NCI-H1694 (cell line): ENCODE data around the gene CCDC141.
"Not testable (repeated sequence)": the region's sequence is repeated elsewhere in the genome, so short reads cannot be mapped to it uniquely, and the experiment has no call there.

Source experiments
- DNase-seq: peaks from one replicate; lab custom pipeline; 2025; lab: John Stamatoyannopoulos, UW

CCDC141 gene, protein sequence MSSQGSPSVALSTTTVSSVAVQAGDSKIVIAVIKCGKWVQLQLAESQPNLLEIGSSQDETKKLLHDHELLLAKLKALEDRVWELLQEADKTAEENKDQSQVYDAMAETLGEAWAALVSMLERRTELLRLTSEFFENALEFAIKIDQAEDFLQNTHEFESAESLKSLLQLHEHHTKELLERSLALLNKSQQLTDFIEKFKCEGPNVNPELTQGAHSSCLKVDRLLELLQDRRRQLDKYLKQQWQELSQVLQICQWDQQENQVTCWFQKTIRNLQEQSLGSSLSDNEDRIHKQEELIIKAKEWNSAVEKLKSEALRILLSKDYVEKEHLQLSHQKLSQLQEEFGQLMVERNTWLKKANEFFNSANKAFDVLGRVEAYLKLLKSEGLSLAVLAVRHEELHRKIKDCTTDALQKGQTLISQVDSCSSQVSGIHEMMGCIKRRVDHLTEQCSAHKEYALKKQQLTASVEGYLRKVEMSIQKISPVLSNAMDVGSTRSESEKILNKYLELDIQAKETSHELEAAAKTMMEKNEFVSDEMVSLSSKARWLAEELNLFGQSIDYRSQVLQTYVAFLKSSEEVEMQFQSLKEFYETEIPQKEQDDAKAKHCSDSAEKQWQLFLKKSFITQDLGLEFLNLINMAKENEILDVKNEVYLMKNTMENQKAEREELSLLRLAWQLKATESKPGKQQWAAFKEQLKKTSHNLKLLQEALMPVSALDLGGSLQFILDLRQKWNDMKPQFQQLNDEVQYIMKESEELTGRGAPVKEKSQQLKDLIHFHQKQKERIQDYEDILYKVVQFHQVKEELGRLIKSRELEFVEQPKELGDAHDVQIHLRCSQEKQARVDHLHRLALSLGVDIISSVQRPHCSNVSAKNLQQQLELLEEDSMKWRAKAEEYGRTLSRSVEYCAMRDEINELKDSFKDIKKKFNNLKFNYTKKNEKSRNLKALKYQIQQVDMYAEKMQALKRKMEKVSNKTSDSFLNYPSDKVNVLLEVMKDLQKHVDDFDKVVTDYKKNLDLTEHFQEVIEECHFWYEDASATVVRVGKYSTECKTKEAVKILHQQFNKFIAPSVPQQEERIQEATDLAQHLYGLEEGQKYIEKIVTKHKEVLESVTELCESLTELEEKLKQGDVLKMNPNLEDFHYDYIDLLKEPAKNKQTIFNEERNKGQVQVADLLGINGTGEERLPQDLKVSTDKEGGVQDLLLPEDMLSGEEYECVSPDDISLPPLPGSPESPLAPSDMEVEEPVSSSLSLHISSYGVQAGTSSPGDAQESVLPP (N-terminal part only)

DNA sequence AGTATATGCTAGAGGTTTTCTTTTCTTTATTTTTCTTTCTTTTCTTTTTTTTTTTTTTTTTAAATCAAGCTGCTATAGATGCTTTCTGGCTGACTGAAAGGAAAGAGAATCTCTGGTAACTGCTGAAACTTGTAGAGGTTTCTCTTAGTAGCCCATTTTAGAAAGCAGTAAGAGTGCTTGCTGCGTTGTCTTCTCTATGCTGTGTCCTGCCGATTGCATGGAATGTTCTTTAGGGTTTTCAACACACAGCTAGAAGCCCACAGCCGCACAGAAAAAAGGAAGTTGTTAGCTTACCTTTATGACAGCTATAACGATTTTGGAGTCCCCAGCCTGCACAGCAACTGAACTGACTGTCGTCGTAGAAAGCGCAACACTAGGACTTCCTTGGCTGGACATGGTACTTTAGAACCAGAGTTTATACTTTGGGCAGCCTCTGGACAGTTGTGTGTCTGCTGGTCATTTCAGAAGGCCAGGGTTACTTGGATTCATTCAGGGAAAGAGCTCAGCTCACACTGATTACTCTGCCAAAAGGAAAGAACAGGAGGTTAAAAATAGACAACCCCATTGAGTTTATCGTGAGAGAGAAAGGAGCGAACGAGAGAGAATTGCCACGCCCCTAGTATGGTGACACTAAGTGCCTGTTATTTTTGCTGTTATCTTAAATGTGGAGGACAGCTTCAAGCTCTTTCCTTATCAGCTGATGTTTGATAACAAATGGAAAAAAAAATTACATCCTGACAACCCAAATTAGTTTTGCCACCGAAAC is at the start of gene CCDC141:
Gene CCDC141, minus strand, starts transcription at position 592 of the 766 bp plus-strand sequence. Its CDS starts 196 bp downstream, at position 396.
- DNase-seq = no peak

DNA sequence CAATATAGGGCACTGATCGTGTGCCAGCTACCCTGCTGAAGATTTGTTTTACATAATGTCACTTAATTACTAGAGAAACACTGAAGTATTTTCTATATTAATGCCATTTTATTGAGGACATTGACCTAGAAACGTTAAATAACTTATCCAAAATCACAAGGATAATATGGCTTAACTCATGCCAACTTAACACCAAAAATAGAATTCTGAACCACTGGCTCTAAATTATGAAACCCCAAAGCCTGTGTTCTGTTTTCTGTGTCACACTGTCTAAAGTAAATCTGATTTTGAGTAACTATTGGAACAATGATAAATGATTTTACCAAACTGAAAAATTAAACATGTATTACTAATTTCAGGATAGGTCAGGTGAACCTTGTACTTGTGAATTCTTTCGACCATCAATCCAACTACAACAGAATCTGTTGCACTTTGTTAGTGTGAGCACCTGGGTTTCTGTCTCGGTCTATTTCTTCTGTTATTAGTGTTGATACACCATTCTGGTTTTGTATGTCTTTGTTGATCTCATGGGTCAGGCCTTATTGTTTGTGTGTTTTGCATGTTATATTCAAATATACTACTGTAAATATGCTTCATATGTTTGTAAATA is 48.2 kb upstream of the CCDC141 start:
- DNase-seq = no peak

DNA sequence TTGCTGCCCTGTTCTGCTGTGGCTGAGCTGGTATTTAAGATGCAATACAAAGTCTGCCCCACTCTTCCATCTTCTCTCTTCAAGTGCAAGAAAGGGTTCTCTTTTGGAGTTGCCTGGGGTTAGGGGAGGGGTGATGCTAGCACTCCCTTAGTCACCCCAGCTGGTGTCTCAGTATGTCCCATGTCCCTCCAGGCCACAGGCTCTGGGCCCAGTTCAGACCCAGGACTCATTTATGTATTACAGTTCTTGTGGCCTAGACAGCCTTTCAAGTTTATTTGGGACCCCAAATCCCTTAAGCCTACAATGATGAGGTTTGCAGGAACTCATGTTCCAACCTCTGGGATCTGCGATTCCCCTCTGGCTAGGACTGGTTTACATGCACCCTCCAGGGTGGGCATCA is 47.2 kb upstream of the CCDC141 start:
- DNase-seq = no peak

DNA sequence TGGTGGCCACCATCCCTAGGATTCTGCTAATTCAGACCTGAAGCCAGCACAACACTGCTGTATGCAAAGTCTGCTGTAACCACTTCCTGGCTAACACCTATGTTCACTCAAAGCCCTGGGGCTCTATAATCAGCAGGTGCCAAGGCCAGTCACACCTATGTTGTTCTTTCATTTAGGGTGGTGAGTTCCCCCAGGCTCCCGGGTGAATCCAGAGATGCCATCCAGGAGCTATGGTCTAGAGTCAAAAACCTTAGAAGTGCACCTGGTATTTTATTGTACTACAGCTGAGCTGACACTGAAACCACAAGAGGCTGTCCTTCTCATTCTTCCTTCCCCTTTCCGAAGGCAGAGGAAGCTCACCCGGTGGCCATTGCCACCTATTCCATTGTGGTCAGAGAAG is 46.2 kb upstream of the CCDC141 start:
- DNase-seq = no peak

DNA sequence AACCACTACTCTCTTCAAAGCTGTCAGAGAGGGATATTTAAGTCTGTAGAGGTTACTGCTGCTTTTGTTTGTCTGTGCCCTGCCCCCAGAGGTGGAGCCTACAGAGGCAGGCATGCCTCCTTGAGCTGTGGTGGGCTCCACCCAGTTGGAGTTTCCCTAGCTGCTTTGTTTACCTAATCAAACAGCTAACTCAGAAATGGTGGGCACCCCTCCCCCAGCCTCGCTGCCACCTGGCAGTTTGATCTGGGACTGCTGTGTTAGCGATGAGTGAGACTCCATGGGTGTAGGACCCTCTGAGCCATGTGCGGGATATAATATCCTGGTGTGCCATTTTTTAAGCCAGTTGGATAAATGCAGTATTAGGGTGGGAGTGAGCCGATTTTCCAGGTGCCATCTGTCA is 43.0 kb upstream of the CCDC141 start:
- DNase-seq = not testable (repeated sequence)

DNA sequence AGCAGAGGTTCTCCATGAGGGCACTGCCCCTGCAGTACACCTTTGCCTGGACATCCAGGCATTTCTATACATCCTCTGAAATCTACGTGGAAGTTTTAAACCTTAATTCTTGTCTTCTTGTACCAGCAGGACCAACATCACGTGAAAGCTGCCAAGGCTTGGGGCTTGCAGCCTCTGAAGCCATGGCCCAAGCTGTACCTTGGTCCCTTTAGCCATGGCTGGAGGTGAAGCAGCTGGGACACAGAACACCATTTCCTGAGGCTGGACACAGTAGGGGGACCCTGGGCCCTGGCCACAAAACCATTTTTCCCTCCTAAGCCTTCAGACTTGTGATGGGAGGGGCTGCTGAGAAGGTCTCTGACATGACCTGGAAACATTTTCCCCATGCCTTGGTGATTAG is 32.8 kb upstream of the CCDC141 start:
- DNase-seq = no peak

DNA sequence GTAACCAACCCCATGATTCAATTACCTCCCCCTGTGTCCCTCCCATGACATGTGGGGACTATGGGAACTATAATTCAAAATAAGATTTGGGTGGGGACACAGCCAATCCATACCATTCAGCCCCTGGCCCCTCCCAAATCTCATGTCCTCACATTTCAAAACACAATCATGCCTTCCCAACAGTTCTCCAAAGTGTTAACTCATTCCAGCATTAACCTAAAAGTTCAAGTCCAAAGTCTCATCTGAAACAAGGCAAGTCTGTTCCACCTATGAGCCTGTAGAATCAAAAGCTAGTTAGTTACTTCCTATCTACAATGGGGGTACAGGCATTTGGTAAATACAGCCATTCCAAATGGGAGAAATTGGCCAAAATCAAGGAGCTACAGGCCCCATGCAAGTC is 32.0 kb upstream of the CCDC141 start:
- DNase-seq = no peak

DNA sequence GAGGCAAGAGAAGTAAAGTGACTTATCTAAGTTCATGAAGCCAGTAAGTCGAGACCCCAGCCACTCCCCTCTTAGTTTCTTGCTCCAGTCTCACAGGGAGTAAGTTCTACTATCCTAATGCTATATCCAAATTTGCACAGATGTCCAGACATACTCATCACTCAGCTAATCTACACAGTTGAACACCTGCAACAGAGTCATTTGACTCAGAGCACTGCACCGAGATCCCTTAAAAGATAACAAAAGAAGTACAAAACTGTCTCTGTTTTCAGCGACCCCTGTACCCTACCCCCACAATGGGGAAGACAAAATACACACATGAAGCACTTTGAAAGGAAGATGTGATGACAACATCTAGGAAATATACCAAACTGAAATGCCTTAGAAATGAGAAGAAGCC is 22.6 kb upstream of the CCDC141 start:
- DNase-seq = no peak

DNA sequence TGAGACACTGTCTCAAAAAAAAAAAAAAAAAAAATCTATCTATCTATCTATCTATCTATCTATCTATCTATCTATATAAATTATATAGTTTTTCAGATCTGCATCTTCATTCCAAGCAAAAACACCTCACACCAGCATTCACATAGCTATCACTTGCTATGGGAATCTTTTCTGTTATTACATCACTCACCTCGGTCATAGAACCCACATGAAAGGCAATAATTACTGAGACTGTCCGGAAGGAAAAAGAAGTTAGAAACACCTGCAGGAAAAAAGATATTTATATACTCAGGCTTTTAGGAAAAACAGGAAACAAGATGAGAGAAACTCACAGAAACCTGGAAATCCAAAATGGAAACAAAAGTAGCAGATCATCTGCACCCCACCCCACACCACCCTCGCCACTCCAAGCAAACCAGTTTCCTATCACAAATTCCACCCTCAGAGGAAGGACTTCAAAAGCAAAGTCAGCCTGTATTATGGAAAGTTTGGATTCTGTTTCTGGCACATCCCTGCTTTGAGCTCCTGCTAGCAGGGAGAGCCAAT is 21.9 kb upstream of the CCDC141 start:
- DNase-seq = no peak

DNA sequence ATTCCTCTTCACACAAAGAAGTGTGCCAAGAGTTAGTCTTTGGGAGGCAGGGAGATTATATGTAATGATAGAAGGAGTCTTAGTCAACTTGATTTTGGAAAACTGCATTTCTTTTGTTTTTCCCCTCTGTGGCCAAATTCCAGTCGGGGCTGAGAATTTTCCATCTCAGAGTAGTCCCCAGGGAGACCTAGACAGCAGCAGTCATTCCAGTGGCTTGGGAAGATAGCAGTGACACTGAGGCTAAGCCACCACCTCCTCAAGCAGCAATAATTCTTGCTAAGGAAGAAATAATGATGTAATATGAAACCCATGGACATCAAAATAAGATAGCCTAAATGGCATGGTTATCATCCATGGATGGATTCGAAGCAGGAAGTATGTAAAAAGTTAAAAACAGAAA is 21.0 kb upstream of the CCDC141 start:
- DNase-seq = no peak

DNA sequence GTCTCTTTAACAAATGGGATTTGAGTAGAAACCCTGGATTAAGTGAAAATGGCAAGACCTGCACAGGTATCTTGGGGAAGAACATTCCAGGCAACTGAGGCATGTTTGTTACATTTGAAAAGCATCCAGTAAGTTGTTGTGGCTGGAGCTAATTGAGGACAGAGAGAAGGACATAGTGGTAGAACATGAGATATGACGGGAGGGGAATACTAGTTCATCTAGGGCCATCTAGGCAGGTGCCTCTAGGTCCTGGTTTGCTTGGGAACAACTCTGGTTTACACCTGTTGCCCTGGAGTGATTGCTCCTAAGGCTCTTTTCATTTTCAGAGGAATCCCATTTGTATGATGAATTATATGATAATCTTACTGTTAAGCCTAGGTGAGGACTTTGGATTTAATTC is 19.7 kb upstream of the CCDC141 start:
- DNase-seq = no peak

DNA sequence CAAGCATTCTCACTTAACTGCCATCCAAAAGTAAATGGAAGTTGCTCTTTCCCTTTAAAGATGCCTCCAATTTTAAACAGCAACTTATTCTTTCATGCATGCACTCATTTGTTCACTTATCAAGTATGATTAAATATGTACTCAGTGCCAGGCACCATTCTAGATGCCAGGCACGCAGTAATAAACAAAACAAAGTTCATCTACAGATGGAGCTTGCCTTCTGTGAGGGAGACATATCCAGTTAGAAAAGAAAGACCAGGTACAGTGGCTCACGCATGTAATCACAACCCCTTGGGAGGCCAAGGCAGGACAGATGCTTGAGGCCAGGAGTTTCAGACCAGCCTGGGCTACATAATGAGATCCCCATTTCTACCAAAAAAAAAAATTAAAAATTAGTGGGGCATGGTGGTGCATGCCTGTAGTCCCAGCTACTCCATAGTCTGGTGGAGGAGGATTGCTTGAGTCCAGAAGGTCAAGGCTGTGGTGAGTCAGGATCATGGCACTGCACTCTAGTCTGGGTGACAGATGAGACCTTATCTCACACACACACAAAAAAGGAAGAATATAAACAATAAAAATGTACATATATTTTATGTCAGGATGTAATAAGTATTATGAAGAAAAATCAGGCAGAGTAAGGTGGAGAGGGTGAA is 19.2 kb upstream of the CCDC141 start:
- DNase-seq = no peak

DNA sequence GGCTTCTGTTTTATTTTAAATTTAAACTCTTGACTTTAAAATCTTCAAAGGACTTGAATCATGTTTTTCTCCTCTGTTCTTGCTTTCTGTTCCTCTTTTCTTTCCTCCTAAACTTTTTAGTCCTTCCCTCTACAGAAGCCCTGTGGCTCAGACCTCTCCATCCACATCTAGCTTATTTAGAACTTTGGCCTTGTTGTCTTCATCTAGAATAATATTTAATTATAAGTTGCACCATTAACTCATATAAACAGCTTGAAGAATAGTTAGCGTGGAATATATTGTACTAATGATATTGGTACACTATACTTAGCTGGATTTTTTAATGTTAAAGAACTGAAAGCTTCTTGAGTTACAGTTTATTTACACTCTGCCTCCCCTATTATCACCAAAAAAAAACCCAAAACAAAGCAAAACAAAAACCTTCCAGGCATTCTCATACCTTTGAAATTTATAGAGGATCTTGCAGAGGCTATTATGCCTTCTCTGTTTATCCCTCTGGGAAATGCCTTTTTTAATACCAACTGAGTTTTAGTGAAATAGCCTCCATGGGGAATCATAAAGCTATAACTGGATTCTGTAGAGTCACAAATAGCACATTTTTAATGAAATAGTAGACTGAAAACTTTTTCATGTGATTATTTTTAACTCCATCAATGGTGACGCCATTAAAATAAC is 9.2 kb upstream of the CCDC141 start:
- DNase-seq = no peak

DNA sequence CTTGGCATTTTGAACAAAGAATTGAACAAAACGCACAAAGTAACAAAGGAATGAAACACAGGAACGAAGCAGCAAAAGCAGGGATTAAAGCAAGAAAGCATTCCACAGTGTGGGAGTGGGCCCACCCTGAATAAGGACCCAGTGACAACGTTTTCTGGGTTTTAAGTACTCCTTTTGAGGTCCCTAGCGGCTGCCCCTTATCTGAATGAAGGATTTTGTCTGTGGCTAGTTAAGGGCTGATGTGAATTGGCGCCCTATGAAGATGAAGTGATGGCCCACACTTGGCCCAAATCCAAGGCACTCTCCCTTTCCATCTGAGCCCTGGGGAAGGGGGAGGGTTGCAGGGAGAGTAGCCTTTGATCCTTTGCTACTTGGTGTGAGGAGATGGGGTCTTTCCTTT is 7.8 kb upstream of the CCDC141 start:
- DNase-seq = no peak

DNA sequence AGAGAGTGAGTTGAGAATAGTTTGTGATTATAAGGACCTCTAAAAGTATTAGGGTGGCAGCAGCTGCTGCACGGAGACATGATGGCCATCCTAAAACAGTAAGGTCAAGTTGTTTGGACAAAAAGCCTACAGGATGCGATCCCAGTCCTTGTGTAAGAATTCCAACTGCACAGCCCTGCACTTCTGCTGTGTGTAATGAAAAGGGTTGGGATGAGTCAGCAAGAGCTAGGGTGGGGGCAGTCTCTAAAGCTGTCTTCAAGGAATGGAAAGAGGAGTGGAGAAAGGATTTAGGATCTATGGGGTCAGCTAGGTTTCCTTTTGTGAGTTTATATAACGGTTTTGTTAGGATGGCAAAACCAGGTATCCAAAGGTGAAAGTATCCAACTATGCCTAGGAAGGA is 3.6 kb upstream of the CCDC141 start:
- DNase-seq = not testable (repeated sequence)

DNA sequence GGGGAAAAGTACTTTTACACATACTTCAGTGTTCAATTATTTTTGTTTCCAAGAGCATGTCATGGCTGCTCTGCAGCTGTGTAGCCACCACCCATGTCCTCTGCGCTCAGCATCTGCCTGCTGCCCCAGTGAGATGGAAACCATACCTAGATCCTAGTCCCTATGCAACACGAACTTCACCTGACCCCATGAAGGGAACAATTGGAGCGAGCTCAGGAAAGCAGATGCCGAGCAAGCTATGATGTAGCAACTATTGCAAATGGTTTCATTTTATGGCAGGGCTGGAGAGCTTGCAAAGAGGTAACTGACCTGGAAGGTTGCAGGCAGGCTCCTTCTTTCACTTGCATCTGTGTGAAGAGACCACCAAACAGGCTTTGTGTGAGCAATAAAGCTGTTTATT is 1.3 kb upstream of the CCDC141 start:
- no peak for DNase-seq

DNA sequence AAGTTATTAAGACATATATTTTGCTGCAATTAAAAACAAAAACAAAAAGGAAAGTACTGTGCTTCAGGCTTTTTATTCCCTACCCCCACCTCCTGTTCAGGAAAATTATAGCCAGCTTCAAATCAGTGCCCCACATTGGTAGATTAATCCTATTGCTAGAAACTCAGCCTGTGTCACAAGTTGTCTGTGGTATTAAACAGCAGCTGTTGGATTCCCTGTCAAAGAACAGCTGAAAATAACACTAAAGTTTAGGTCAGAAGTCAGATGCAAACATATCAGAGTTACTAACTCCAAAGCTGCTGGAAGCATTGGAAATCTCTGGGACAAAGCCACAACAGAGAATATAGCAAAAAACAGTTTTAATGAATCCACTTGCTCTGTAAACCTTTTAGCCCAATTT is 818 bp upstream of the CCDC141 start:
- no peak for DNase-seq

DNA sequence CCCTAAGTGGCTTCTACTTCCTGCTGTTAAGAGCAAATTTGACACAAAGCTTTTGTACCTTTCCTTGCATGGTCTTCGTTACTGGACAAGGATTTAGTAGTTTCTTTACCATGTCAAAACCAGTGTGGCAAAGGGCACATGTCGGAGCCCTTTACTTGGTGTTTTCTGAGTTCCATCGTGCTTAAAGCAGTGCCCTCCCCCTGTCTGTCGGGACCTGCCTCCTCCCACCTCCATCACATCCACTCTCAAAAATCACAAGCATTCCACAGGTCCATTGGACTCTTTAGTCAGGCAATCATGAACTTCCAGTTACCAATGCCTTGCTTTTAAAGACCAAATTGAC is 763 bp downstream of the CCDC141 start:
- no peak for DNase-seq

DNA sequence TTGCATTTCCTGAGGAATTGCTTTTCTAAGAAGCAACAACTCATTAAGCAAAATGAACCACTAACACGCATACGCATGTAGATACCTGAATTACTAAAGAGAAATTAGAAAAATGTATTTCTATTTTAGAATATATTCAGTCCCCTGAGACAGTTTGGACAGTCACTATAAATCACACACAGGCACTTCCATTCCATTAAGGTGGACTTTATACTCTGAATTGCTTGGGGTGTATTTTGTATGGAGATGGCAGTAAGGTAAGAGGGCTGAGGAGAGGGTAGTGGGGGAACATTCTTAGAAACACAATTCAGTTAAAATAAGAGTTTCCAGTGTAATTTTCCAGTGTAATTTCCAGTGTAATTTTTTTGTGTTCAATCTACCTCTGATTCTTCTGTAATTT is 1.8 kb downstream of the CCDC141 start:
- DNase-seq = no peak

DNA sequence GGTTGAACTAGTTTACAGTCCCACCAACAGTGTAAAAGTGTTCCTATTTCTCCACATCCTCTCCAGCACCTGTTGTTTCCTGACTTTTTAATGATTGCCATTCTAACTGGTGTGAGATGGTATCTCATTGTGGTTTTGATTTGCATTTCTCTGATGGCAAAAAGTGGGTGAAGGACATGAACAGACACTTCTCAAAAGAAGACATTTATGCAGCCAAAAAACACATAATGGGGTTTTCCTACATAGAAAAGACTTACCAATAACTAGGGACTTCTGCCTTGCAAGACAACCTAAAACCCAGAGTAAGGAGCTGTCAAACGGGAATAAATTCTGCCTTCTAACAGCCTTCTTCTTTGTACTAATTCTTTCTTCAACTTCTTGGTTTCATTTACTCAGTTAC is 4.3 kb downstream of the CCDC141 start:
- DNase-seq = not testable (repeated sequence)
